K562 (cell line): ENCODE data around the gene TMEM108. TPM values are rescaled to one million over a fixed set of nuclear protein-coding genes. Genes with fewer than 3 reads are reported as not detected.

Experiments
- CHD7 ChIP-seq: fragments of 200-600 bp; sonication (generic); IDR thresholded peaks from one replicate; pipeline ENCODE4 v1.6.1; 2012; ENCODE audit warnings: mild to moderate bottlenecking, low read depth, low read length, inconsistent platforms
- polyA plus RNA-seq, 8 experiments: library from polyadenylated mRNA; depleted of rRNA in 4 of 8; stranded (reverse) in 5 of 8; unstranded in 3 of 8; fragments of >200 nt; fragmentation: Nextera tagmentation in 2 of 8; fragmentation: Illumina TruSeq in 1 of 8; extraction: Ambion mirVana in 2 of 8; extraction: Trizol in 1 of 8; gene quantifications; 2 replicates each; pipeline versions ENCODE4 v1.2.1 to v1.2.3, GENCODE V29; 2011 to 2014; ENCODE audit warnings: inconsistent platforms in 1 of 8, missing spikeins in 1 of 8
- total RNA-seq, 7 experiments: library from RNA; depleted of rRNA in 6 of 7; stranded (reverse); fragments of >200 nt in 6 of 7; fragmentation: Illumina TruSeq in 2 of 7; extraction: Trizol in 2 of 7; gene quantifications; 2 replicates each; pipeline versions ENCODE4 v1.2.1 to v1.2.3, GENCODE V29; 2011 to 2021; ENCODE audit warnings: low replicate concordance in 1 of 7

TMEM108 gene
- total and polyA plus RNA-seq, 9 of the 15 experiments (the other 6 are each of a cell fraction or from before 2014, with no cell fraction given) = 0.65 to 11.1 (median 3.4) TPM

GRCh38 chr3:133211856-133212255, 173.7 kb downstream of the TMEM108 start (continued):
- no peak for TF ChIP-seq CHD7
